Ovary (tissue), 3 donors: ENCODE results near the gene OR2J3.

Experiments
- CTCF ChIP-seq, 3 donors: fragments of 450-650 bp in 2 of 3; fragments of 200-600 bp in 1 of 3; IDR thresholded peaks; one replicate each; pipeline versions ENCODE4 v1.5.1 to v1.8.0; 2016 to 2022; ENCODE audit warnings: antibody characterized with exemption in 3 of 3, mild to moderate bottlenecking in 1 of 3
- EP300 ChIP-seq: sonication (generic); formaldehyde crosslinking; IDR thresholded peaks from one replicate; pipeline ENCODE4 v1.6.1; 2017; ENCODE audit warnings: antibody characterized with exemption
- donor health status: DM: no; HTN: no; CAD: no.

GRCh38 chr6:29129326-29130012 lies 21.6 kb downstream of the OR2J3 start:
- no peak for TF ChIP-seq EP300
- no peak for TF ChIP-seq CTCF (IDR thresholded peaks at IDR 0.05)
